ENCODE measurements around the gene PLA2G6. TPM values are rescaled to one million over a fixed set of nuclear protein-coding genes. Genes with fewer than 3 reads are reported as not detected.

Gene PLA2G6
- total and polyA plus RNA-seq, 2 of the 8 experiments (the other 6 are each of a cell fraction or from before 2014, with no cell fraction given) = 13.2 to 21.0 TPM

DNA sequence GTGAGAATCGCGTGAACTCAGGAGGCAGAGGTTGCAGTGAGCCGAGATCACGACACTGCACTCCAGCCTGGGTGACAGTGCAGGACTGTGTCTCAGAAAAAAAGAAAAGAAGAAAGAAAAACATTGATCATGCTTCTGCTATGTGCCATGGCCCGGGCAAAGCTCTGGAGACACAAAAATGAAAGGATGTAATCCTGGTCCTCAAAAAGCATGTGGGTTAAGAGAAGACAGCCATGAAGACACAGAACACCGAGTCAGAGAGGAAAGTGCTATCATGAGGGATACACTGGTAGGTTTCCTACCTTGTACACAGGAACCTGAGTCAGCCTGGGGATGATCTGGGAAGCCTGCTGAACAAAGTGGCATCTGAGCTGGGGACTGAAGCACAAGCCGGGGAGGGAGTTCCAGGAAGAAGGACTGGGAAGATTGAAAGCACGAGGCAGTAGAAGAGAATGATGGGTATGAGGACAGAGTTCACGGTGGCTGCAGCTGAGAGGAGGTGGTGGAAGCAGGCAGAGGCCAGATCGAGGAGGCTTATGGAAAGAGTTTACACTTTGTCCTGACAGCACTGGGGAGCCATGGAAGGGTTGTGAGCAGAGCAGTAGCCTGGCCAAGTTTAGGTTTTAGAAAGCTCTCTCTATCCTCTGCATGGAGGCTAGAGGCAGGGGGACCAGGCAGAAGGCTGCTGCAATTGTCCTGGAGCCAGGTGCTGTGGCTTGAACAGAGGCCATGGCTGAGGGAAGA lies 10.3 kb upstream of the PLA2G6 start:
- DNase-seq (ENCODE audit: low read depth in 1 of 2, low spot score in 2 of 2) = no peak

More for the DNA sequence above, 10.3 kb upstream of the PLA2G6 start:
- Histone ChIP-seq H3K9ac (replicated peaks in 1 of 4; ENCODE audit: extremely low read depth in 1 of 4, low read depth in 3 of 4, low read length in 3 of 4) (no peak overlapping the region), H3K27me3 (replicated peaks in 1 of 4; ENCODE audit: control insufficient read depth in 3 of 4, extremely low read depth in 1 of 4, insufficient read depth in 3 of 4, low read length in 3 of 4) (no peaks in the 10 kb centered on the region; a peak in 3 of 7 replicates), H2BK15ac (ENCODE audit: low read length) (no peak overlapping the region), H3K23me2 (ENCODE audit: low read depth, low read length) (peaks cover 3% of the 10 kb centered on the region; the same call in 1 of the 2 replicates), H4K5ac (ENCODE audit: insufficient read length, low read depth, low read length) (no peak overlapping the region), H3K14ac (ENCODE audit: insufficient read length) (no peak overlapping the region), H2BK5ac (ENCODE audit: low read depth, low read length) (no peak overlapping the region), H3K56ac (replicated peaks; ENCODE audit: insufficient read length, low read depth, low read length) (no peak overlapping the region), H2BK20ac (ENCODE audit: low read length) (no peak overlapping the region), H4K8ac (ENCODE audit: extremely low read depth, insufficient read depth, low read length) (peak overlapping the region; percentile 16; the same call in 1 of the 2 replicates), H2BK12ac (ENCODE audit: low read depth, low read length) (no peak overlapping the region), H3K4me2 (ENCODE audit: insufficient read depth in 1 of 2, low read depth in 2 of 2, low read length in 2 of 2) (no peak overlapping the region), H3K27ac (ENCODE audit: low read depth, low read length) (no peak overlapping the region), H3K18ac (ENCODE audit: extremely low read depth, low read length) (no peak overlapping the region), H3K79me1 (ENCODE audit: low read depth, low read length) (no peaks in the 10 kb centered on the region), H3K4me3 (ENCODE audit: extremely low read depth in 1 of 4, insufficient read depth in 2 of 4, low read depth in 3 of 4, low read length in 4 of 4) (no peak overlapping the region), H3K36me3 (ENCODE audit: control insufficient read depth in 2 of 4, insufficient read depth in 4 of 4, low read length in 3 of 4) (no peaks in the 10 kb centered on the region), H3K79me2 (ENCODE audit: control insufficient read depth in 1 of 2, insufficient read depth in 2 of 2, low read length in 2 of 2) (no peaks in the 10 kb centered on the region), H2AFZ (ENCODE audit: low read length) (no peak overlapping the region), H2BK120ac (replicated peaks; ENCODE audit: low read depth, low read length) (no peak overlapping the region), H3K4me1 (replicated peaks in 1 of 4; ENCODE audit: control insufficient read depth in 3 of 4, insufficient read depth in 4 of 4, low read length in 3 of 4) (peaks cover 0 to 3% (median 0%) of the 10 kb centered on the region in 4 experiments; a peak in 1 of 7 replicates), H4K20me1 (replicated peaks in 1 of 2; ENCODE audit: control insufficient read depth in 1 of 2, insufficient read depth in 2 of 2, low read length in 2 of 2) (no peaks in the 10 kb centered on the region), H3K4ac (replicated peaks; ENCODE audit: insufficient read length, low read depth, low read length) (no peak overlapping the region), H3K9me3 (ENCODE audit: insufficient read depth in 2 of 2, low read depth in 1 of 2, low read length in 1 of 2) (no peaks in the 10 kb centered on the region), H4K91ac (replicated peaks; ENCODE audit: insufficient read length, low read length) (no peak overlapping the region), H2AK5ac (ENCODE audit: low read depth, low read length) (no peak overlapping the region), H3K23ac (ENCODE audit: insufficient read length) (no peak overlapping the region)
- FAIRE-seq = no peak
- POLR2A ChIA-PET (ENCODE audit: partially characterized antibody) = interaction anchor here (0.6 to 2.2 kb wide), 6 partner anchors 10 to 177 kb away, joined by 3 to 15 read pairs (median 4); partner anchors contain the start of gene MAFF
- WGBS, 2 experiments (ENCODE audit: extremely low coverage in 1 of 2, insufficient coverage in 1 of 2, insufficient read length in 1 of 2, insufficient replicate concordance in 2 of 2, low coverage in 1 of 2, low lambda C conversion rate in 2 of 2, missing lambda C conversion rate in 1 of 2) = 89% methylated on average over 10 of the region's 10 CpGs; no CpG with 5 or more reads in 1 of the 2 experiments
- CTCF ChIA-PET (ENCODE audit: partially characterized antibody) = interaction anchor here (0.6 to 2.2 kb wide), 7 partner anchors 8 to 118 kb away, joined by 3 to 10 read pairs (median 4); no protein-coding TSS in a partner anchor
- TF ChIP-seq EZH2 (IDR thresholded peaks at IDR 0.05; ENCODE audit: low read depth, low read length, severe bottlenecking) (no peak), PHF8 (conservative IDR thresholded peaks at IDR 0.05; ENCODE audit: low read depth, low read length) (no peak)
